Superior temporal gyrus (tissue), 1 donor: ENCODE data around the gene BCL7C.
"Not testable (repeated sequence)": the region's sequence is repeated elsewhere in the genome, so short reads cannot be mapped to it uniquely, and the experiment has no call there.

Experiments
- DNase-seq: peaks from one replicate; pipeline ENCODE4 v3.0.0-alpha.2; 2016; ENCODE audit errors: extremely low spot score

BCL7C gene

DNA sequence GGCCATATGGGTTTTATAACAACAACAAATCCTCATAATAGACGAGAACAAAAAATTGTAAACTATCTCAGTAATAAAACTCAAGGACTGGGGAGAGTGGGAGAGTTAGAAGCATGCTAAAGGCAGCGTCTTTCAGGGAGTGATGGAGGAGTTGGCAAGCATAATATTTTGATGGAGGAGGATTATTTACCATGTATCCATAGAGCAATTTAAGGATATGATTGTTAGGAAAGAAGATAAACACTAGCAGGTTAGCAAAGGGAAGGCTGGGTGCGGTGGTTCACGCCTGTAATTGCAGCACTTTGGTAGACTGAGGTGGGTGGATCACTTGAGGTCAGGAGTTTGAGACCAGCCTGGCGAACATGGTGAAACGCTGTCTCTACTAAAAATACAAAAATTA is 27.8 kb downstream of the BCL7C start:
- no peak for DNase-seq

DNA sequence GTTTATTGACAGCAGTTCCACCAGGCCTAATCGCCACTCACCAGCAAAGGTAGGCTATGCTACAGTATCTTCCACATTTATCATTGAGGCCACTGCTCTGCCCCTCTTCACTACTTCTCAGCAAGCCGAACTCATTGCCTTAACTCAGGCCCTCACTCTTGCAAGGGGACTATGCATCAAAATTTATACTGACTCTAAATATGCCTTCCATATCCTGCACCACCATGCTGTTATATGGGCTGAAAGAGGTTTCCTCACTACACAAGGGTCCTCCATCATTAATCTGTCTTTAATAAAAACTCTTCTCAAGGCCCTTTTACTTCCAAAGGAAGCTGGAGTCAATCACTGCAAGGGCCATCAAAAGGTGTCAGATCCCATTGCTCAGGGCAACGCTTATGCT is 30.7 kb downstream of the BCL7C start:
- not testable (repeated sequence) for DNase-seq

DNA sequence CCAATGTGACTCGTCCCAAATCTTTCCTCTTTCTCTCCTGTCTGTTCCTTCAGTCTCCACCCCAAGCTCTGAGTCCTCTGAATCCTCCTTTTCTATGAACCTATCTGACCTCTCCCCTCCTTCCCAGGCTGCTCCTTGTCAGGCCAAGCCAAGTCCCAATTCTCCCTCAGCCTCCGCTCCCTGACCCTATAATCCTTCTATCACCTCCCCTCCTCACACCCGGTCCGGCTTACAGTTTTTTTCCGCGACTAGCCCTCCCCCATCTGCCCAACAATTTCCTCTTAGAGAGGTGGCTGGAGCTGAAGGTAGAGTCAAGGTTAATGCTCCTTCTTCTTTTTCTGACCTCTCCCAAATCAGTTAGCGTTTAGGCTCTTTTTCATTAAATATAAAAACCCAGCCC is 33.1 kb downstream of the BCL7C start:
- not testable (repeated sequence) for DNase-seq

DNA sequence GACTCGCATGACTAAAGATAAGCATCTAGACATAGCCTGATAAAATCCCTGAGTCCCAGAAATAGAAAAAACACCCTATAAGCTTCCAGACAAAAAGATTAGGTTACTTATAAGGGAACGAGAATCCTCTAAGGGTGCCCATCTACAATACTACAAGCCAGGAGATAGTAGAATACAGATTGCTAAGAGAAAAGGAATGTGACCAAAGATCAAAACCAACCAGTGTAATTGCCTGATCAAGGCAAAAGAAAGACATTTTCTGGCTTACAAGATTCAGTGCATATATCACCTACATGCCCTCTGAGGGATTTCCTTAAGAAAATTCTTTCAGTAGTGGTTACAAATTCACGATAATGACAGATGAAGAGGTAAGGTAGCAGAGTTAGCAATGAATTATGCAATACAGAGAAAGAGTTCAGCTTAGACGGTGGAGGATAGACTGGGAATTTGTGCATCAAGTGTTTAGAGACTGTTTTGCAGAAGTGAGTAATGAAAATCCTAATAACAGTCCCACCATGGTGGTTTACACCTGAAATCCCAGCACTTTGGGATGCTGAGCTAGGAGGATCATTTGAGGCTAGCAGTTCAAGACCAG is 35.0 kb downstream of the BCL7C start:
- no peak for DNase-seq

DNA sequence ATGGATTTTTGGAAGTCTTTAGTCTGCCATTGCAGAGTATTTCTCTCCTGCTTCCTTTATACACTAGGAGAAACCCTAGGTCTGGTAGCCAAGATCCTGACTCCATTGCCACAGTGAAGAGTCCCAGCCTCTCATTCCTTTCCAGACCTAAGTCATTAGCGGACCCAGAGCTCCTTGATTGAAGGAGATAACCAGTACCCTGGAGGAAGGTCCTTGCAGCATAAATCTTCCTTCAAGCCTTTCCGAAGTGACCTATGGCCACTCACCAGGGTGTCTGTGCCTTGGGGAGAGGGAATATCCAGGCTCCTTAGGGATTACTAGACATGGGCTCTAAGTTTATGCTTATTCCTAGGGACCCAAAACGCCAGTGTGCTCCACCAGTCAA is 35.8 kb downstream of the BCL7C start:
- no peak for DNase-seq

- no peak for DNase-seq
Observed at GRCh38 chr16:30853758-30854157, 40.1 kb downstream of the BCL7C start.

GRCh38 chr16:30850246-30850645 is 43.6 kb downstream of the BCL7C start:
- DNase-seq = no peak

DNA sequence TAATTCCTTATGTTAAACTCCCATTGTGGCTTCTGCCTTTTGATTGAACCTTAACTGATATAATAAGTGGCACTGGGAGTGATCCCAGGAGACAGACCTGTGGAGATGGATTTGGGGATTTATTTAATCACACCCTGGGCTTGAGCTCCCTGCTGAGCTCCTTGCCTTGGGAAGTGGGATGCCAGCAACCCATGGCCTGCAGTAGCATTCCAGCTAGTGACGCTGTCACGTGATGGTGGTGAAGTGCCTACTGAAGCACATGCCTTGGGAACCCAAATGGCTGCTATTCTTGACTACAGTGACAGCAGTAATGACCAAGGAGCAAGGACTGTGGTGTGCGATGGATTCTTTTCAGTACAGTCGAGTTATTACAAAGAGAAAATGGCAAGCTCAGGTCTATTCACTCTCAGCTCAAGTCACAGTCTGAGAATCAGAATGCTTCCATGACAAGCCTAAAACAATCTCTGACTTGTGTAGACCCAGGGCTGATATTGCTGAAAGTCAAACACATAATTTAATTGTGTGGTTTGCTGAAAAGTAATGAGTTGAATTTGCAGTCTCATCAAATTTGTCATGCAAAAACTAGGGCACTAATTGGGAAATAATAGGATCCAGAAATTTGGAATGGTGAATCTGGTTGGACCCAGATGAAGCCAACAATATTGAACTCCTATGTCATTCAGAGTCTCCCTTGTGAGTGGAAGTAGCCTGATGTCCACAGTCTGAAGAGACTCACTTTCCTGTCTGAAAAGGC is 47.1 kb downstream of the BCL7C start:
- DNase-seq = no peak

DNA sequence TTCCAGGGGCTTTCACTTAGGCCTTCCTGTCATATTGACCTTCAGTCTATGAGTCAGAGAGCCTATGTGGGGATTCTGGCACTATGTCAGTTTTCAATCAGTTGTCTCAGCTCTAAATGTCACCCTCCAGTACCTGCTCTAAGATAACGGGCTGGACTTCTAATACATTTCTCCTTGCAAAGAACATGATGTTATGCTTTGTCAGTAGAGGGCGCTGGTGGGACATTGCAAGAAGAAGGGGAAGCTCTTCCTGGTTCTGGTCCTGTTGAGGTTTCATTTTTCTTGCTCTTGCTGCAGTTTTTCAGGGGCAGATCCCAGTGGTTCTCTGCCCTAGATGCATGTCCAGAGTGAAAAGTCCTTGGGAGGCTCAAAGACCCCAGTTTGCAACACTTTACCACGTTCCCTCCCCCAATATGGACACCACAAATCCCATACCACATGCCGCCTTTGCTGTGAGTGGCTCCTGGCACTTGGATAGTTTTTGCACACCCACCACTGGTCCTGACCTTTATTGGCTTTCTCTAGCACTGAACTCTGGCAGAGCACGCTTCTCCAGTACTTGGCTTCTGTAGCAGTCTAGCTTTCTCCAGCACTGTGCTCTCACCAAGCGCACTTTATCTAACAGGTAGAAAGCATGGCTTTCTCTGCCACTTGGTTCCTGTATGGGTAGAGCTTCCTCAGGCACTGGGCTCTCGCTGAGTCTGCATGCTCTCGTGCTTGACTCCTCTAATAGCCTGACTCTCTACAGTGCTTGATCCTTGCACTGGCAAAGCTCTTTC is 49.0 kb downstream of the BCL7C start:
- peak; percentile 89 for DNase-seq

- no peak for DNase-seq
Observed at GRCh38 chr16:30844346-30844670, 49.6 kb downstream of the BCL7C start.

- DNase-seq = no peak
Observed at GRCh38 chr16:30843501-30843900, 50.4 kb downstream of the BCL7C start.

DNA sequence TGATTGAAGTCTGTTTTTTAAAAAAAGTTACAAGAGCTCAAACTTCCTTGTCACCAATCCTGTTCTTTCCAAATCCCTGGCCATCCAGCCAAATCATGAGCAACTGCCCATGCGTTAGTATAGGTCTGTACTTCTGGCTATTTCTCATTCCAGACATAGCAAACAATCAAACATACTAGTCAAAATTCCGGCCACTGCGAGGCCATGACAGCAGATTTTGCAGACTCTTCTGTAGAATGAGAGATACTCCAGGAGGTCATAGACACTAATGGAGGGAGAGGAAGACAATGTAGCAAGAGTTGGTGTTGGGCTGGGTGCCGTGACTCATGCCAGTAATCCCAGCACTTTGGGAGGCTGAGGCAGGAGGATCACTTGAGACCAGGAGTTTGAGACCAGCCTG is 50.9 kb downstream of the BCL7C start:
- DNase-seq = no peak

DNA sequence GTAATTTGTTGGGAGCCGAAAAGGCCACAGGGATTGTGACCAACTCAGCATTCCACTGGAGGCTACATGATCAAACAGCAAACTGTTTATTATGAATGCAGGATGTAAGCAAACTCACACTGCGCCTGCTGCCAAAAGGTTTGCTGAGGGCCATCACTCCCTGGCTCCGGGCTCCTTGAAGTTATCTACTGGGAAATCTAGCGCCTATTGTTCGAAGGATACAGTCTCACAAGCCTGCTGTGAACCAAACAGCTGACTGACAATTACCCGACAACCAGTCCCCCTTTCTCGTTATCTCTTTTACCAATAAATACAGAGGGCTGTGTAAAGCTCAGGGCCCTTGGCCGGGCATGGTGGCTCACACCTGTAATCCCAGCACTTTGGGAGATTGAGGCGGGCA is 52.5 kb downstream of the BCL7C start:
- DNase-seq = no peak

- DNase-seq = no peak
Observed at GRCh38 chr16:30840611-30841010, 53.3 kb downstream of the BCL7C start.

- no peak for DNase-seq
Observed at GRCh38 chr16:30839523-30840227, 54.2 kb downstream of the BCL7C start.

DNA sequence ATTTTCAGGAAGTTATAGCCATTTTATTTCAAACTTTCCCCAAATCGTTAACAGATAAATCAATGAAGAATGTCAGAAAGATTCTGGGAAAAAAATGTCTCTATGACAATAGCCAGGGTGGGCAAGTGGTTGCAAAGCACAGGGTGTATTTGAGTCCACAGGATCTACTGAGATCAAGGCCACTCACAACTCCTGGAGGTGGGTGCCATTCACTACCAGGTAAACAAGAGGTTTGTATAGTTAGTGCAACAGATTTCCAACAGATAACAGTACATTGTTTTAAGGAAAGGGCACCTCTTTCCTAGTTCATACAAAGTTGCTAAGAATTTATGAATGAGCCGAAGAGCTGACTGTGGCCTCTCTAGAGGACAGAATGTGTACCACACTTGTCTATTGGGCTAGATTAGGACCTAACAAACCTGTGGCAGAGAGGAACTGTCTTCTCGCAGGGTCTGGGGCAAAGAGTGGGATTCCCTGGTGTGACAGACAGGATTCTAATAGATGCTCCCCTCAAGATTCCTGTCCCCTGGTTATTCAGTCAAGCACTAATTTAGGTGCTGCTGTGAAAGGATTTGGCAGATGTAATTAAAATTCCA is 54.9 kb downstream of the BCL7C start:
- no peak for DNase-seq

DNA sequence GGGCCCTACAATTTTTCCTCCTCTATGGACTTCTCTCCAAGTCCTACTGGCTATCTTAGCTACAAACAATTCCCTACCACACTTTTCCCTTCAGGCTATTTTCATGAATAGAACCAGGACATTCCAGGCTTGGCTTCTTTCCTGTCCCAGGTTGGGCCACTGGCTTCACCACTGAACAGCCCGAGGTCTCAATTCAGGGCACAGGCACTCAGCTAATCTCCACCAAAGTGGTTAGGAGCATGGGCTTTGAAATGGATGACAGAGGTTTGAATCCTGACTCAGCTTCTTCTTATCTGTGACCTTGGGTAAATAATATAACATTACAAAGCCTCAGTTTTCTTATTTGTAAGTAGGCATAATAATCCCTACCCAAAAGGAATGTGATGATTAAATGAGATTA is 56.0 kb downstream of the BCL7C start:
- no peak for DNase-seq
